Measurements from ENCODE around the gene GPAM. TPM values are rescaled to one million over a fixed set of nuclear protein-coding genes. Genes with fewer than 3 reads are reported as not detected.

GPAM gene
- total RNA-seq, 2 experiments from 2014 or later = 7.5 to 13.0 TPM

DNA sequence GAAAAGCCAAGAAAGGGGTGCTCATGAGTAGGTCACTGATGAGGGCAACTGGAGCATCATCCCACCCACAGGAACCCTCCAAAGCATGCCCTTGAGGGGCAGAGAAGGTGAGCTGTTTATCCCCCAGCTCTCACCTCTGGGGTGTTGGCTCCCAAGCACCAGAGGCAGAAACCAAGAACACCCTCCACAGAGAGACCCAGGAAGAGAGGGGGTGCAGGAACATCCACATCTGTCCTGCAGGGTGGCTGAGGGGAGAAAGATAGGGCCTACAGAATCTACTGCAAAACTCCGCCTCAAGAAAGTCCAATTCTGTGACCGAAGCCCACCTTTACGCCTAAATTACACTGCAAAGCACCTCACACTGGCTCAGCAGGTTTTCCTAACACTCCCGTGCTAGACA is 40.1 kb downstream of the GPAM start:
- no peaks in the 10 kb centered on the region for H3K4me1 ChIP-seq (ENCODE audit: insufficient read depth, low read length, poor library complexity, severe bottlenecking)
- no peaks in the 10 kb centered on the region for H3K9me3 ChIP-seq (ENCODE audit: low read length)
- H3K27ac ChIP-seq (ENCODE audit: low read depth, low read length, poor library complexity, severe bottlenecking) = no peak overlapping the region
- ChIA-PET POLR2A (interaction anchor here (0.7 kb wide), 1 partner anchor 986 kb away, joined by 4 read pairs; no protein-coding TSS in a partner anchor), CTCF (ENCODE audit: unreplicated experiment) (no interaction called here)
- no peaks in the 10 kb centered on the region for H4K20me1 ChIP-seq (ENCODE audit: insufficient read depth, low read length)
- BruUV-seq (replicated peaks) = no TSS peak
- no peaks in the 10 kb centered on the region for H3K36me3 ChIP-seq (ENCODE audit: insufficient read depth, low read length)
- intact Hi-C loops (cut with micrococcal nuclease; ENCODE audit: unreplicated experiment) = no loop called here
- H3K9me2 ChIP-seq (ENCODE audit: insufficient read depth, low read length) = no peaks in the 10 kb centered on the region
- no peaks in the 10 kb centered on the region for H3K79me2 ChIP-seq (ENCODE audit: insufficient read depth, low read depth, low read length)
- TF ChIP-seq EZH2phosphoT487 (IDR thresholded peaks at IDR 0.05; ENCODE audit: borderline replicate concordance, low read depth, low read length) = no peak
- TF ChIP-seq, protein P1, sequence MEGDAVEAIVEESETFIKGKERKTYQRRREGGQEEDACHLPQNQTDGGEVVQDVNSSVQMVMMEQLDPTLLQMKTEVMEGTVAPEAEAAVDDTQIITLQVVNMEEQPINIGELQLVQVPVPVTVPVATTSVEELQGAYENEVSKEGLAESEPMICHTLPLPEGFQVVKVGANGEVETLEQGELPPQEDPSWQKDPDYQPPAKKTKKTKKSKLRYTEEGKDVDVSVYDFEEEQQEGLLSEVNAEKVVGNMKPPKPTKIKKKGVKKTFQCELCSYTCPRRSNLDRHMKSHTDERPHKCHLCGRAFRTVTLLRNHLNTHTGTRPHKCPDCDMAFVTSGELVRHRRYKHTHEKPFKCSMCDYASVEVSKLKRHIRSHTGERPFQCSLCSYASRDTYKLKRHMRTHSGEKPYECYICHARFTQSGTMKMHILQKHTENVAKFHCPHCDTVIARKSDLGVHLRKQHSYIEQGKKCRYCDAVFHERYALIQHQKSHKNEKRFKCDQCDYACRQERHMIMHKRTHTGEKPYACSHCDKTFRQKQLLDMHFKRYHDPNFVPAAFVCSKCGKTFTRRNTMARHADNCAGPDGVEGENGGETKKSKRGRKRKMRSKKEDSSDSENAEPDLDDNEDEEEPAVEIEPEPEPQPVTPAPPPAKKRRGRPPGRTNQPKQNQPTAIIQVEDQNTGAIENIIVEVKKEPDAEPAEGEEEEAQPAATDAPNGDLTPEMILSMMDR (conservative IDR thresholded peaks at IDR 0.05; ENCODE audit: low read length) = no peak
- no peak overlapping the region for H2AFZ ChIP-seq (ENCODE audit: low read length)
- no peak for DNase-seq (ENCODE audit: low spot score)
- H3K4me3 ChIP-seq (ENCODE audit: low read depth, low read length, poor library complexity, severe bottlenecking) = no peak overlapping the region
- H3K4me2 ChIP-seq (ENCODE audit: low read length) = no peak overlapping the region

DNA sequence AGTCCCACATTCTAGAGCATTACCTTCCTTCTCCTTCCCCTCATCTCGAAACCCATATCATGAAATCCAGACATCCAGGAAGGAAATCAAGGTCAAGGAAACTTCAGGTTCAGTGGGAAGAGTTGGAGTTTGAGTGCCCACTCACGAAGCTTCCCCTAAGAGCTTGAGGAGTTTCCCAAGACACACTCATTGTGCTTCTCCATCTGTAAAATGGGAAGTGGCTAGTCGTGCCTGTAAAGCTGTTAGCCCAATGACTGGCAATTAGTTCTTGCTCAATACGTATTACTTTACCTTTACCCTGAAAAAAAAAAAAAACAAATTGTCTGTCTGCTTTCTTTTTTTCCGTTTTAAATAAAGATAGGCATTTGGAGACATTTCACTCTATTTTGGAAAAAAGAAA is 42.3 kb downstream of the GPAM start:
- Histone ChIP-seq H3K27ac (ENCODE audit: low read depth, low read length, poor library complexity, severe bottlenecking) (no peak overlapping the region), H3K36me3 (ENCODE audit: insufficient read depth, low read length) (no peaks in the 10 kb centered on the region), H3K4me1 (ENCODE audit: insufficient read depth, low read length, poor library complexity, severe bottlenecking) (no peaks in the 10 kb centered on the region), H4K20me1 (ENCODE audit: insufficient read depth, low read length) (no peaks in the 10 kb centered on the region), H2AFZ (ENCODE audit: low read length) (no peak overlapping the region), H3K79me2 (ENCODE audit: insufficient read depth, low read depth, low read length) (no peaks in the 10 kb centered on the region), H3K9me2 (ENCODE audit: insufficient read depth, low read length) (no peaks in the 10 kb centered on the region), H3K4me2 (ENCODE audit: low read length) (no peak overlapping the region), H3K4me3 (ENCODE audit: low read depth, low read length, poor library complexity, severe bottlenecking) (no peak overlapping the region), H3K9me3 (ENCODE audit: low read length) (no peaks in the 10 kb centered on the region)
- no TSS peak for BruUV-seq (replicated peaks)
- CTCF ChIA-PET (ENCODE audit: unreplicated experiment) = no interaction called here
- no peak for DNase-seq (ENCODE audit: low spot score)
- intact Hi-C loops (cut with micrococcal nuclease; ENCODE audit: unreplicated experiment) = no loop called here
- TF ChIP-seq, protein P1 (conservative IDR thresholded peaks at IDR 0.05; ENCODE audit: low read length) = no peak
- TF ChIP-seq EZH2phosphoT487 (IDR thresholded peaks at IDR 0.05; ENCODE audit: borderline replicate concordance, low read depth, low read length) = no peak
- POLR2A ChIA-PET = interaction anchor here (1.0 kb wide), 1 partner anchor 294 kb away, joined by 4 read pairs; no protein-coding TSS in a partner anchor

DNA sequence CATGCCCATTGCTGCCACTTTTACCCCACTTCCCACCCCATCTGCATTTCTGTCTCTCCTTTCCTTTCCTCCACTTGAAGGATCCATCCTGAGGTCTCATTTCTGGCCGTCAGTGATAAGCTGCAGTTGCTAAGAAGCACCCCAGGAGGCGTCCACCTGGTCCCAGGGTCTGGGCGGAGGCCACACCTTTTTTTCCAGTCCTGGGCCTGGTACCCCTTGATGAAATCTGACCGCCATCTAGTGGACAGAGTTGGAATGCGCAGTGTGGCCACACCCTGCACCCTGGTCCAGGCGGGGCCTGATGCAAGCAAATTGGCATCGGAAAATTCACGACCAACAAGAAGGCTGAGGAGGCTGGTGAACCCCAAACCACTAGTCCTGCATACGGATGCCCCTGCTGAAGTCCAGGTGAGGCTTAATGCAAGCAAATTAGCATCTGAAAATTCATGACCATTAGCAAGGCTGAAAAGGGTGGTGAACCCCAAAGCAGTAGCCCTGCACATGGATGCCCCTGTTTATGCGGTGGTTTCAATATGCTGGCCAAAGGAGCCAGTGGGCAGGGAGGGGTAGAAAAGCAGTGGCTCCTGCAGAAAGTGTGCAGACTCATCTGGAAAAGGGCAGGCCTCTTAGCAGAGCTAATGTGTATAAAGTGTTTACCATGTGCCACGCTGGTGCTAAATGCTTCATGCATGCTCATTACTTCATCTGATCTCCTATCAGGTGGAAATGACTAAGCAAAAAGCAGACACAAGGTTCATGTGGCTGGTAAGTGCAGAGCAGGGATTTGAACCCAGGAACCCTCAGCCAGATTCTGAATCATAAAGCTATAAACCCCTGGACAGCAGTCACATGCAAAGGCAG is 43.2 kb downstream of the GPAM start:
- BruUV-seq (replicated peaks) = no TSS peak
- CTCF ChIA-PET (ENCODE audit: unreplicated experiment) = interaction anchor here (1.1 kb wide), 1 partner anchor 75 kb away, joined by 4 read pairs; no protein-coding TSS in a partner anchor

More for the DNA sequence above, 43.2 kb downstream of the GPAM start:
- Histone ChIP-seq H3K4me2 (ENCODE audit: low read length) (no peak overlapping the region), H3K9me2 (ENCODE audit: insufficient read depth, low read length) (no peaks in the 10 kb centered on the region), H3K36me3 (ENCODE audit: insufficient read depth, low read length) (no peaks in the 10 kb centered on the region), H3K4me1 (ENCODE audit: insufficient read depth, low read length, poor library complexity, severe bottlenecking) (no peaks in the 10 kb centered on the region), H3K79me2 (ENCODE audit: insufficient read depth, low read depth, low read length) (no peaks in the 10 kb centered on the region), H3K9me3 (ENCODE audit: low read length) (no peaks in the 10 kb centered on the region), H4K20me1 (ENCODE audit: insufficient read depth, low read length) (no peaks in the 10 kb centered on the region), H3K4me3 (ENCODE audit: low read depth, low read length, poor library complexity, severe bottlenecking) (no peak overlapping the region), H3K27ac (ENCODE audit: low read depth, low read length, poor library complexity, severe bottlenecking) (no peak overlapping the region), H2AFZ (ENCODE audit: low read length) (no peak overlapping the region)
- DNase-seq (ENCODE audit: low spot score) = peak; percentile 80
- POLR2A ChIA-PET = interaction anchor here (1.0 kb wide), 1 partner anchor 295 kb away, joined by 4 read pairs; no protein-coding TSS in a partner anchor
- no peak for TF ChIP-seq EZH2phosphoT487 (IDR thresholded peaks at IDR 0.05; ENCODE audit: borderline replicate concordance, low read depth, low read length)
- TF ChIP-seq, protein P1 (conservative IDR thresholded peaks at IDR 0.05; ENCODE audit: low read length) = peak; percentile 88
- intact Hi-C loops (cut with micrococcal nuclease; ENCODE audit: unreplicated experiment) = loop anchor here (1.0 kb wide), 1 partner anchor 174 kb away; no protein-coding TSS in a partner anchor
